DMS53 treated with DMSO at 0.1 percent for 48 hours (cell line): ENCODE data around the gene NNMT.
A peak's percentile ranks its signal among the peaks of the same experiment; 100 is the strongest.

Source experiments
- DNase-seq: peaks from one replicate; lab custom pipeline; 2025; ENCODE audit not compliant: unreplicated experiment; lab: John Stamatoyannopoulos, UW

The NNMT gene

GRCh38 chr11:114343493-114343892 is 47.3 kb downstream of the NNMT start:
- no peak for DNase-seq

GRCh38 chr11:114344494-114344893 is 48.3 kb downstream of the NNMT start:
- no peak for DNase-seq

- no peak for DNase-seq
These were observed 49.5 kb downstream of the NNMT start for GRCh38 chr11:114345575-114346222.

- DNase-seq: peak; percentile 8
These were observed 50.5 kb downstream of the NNMT start for GRCh38 chr11:114346709-114347141.

GRCh38 chr11:114348200-114349191 is 52.3 kb downstream of the NNMT start:
- peak; percentile 49 for DNase-seq

- no peak for DNase-seq
These were observed 53.8 kb downstream of the NNMT start for GRCh38 chr11:114350022-114350421.

- no peak for DNase-seq
These were observed 57.2 kb downstream of the NNMT start for GRCh38 chr11:114353443-114353842.

GRCh38 chr11:114354076-114354475 is 57.9 kb downstream of the NNMT start:
- no peak for DNase-seq

- DNase-seq: no peak
These were observed 62.5 kb downstream of the NNMT start for GRCh38 chr11:114358716-114359115.

- DNase-seq: no peak
These were observed 63.1 kb downstream of the NNMT start for GRCh38 chr11:114359342-114359741.

GRCh38 chr11:114362326-114362725 is 66.1 kb downstream of the NNMT start:
- no peak for DNase-seq

- no peak for DNase-seq
These were observed 66.8 kb downstream of the NNMT start for GRCh38 chr11:114362958-114363357.
